Stimulated activated CD4-positive, alpha-beta T cell treated with anti-CD3 and anti-CD28 coated beads, Interleukin-4, amount 100 ng/mL, for 4 hours (primary cell): ENCODE results near the gene LACTBL1.
"Not testable (repeated sequence)": the region's sequence is repeated elsewhere in the genome, so short reads cannot be mapped to it uniquely, and the experiment has no call there.

Experiments
- DNase-seq, 2 experiments: peaks; one replicate each; pipeline ENCODE4 v3.0.0-alpha.2; 2020

LACTBL1 gene

GRCh38 chr1:22972760-22973159, at the start of gene LACTBL1:
Gene LACTBL1 (minus strand): TSS chr1:22972866. CDS start chr1:22972316, 550 bp downstream.
- DNase-seq, result no peak

- DNase-seq, result no peak
Measured at GRCh38 chr1:23021834-23022233, 49.2 kb upstream of the LACTBL1 start.

- no peak for DNase-seq
Measured at GRCh38 chr1:23020706-23021405, 48.2 kb upstream of the LACTBL1 start.

GRCh38 chr1:23019863-23020625, 47.4 kb upstream of the LACTBL1 start:
- peak in 1 of 2 experiments; percentile 16 for DNase-seq

- peak; percentile 93 to 96 for DNase-seq
Measured at GRCh38 chr1:23019094-23019862, 46.6 kb upstream of the LACTBL1 start, which contains the start of gene KDM1A. Gene KDM1A (plus strand): TSS chr1:23019468. CDS start chr1:23019597, 129 bp downstream.

GRCh38 chr1:23018661-23019093, 46.0 kb upstream of the LACTBL1 start:
- no peak for DNase-seq

- no peak for DNase-seq
Measured at GRCh38 chr1:23013657-23014056, 41.0 kb upstream of the LACTBL1 start.

- DNase-seq, result not testable (repeated sequence)
Measured at GRCh38 chr1:23010025-23010424, 37.4 kb upstream of the LACTBL1 start.

- no peak for DNase-seq
Measured at GRCh38 chr1:23008901-23009300, 36.2 kb upstream of the LACTBL1 start.

GRCh38 chr1:23007106-23007505, 34.4 kb upstream of the LACTBL1 start:
- no peak for DNase-seq

GRCh38 chr1:23004769-23005168, 32.1 kb upstream of the LACTBL1 start:
- not testable (repeated sequence) for DNase-seq

- no peak for DNase-seq
Measured at GRCh38 chr1:23004112-23004511, 31.4 kb upstream of the LACTBL1 start.

GRCh38 chr1:23002218-23002617, 29.6 kb upstream of the LACTBL1 start:
- DNase-seq, result not testable (repeated sequence)

GRCh38 chr1:23000133-23000532, 27.5 kb upstream of the LACTBL1 start:
- not testable (repeated sequence) for DNase-seq

GRCh38 chr1:22997528-22997927, 24.9 kb upstream of the LACTBL1 start:
- not testable (repeated sequence) for DNase-seq

- no peak for DNase-seq
Measured at GRCh38 chr1:22995774-22996173, 23.1 kb upstream of the LACTBL1 start.

GRCh38 chr1:22993220-22993795, 20.6 kb upstream of the LACTBL1 start:
- DNase-seq, result not testable (repeated sequence)

- not testable (repeated sequence) for DNase-seq
Measured at GRCh38 chr1:22992384-22992783, 19.7 kb upstream of the LACTBL1 start.

- no peak for DNase-seq
Measured at GRCh38 chr1:22983944-22984343, 11.3 kb upstream of the LACTBL1 start.

- not testable (repeated sequence) for DNase-seq
Measured at GRCh38 chr1:22980471-22980790, 7.8 kb upstream of the LACTBL1 start.

GRCh38 chr1:22978299-22978698, 5.6 kb upstream of the LACTBL1 start:
- no peak for DNase-seq

- peak; percentile 32 to 36 for DNase-seq
Measured at GRCh38 chr1:22976461-22977243, 4.0 kb upstream of the LACTBL1 start.
